Endothelial cell of umbilical vein (primary cell): Measurements from ENCODE around the gene MIA2. TPM values are rescaled to one million over a fixed set of nuclear protein-coding genes. Genes with fewer than 3 reads are reported as not detected.

Experiments
- BruUV-seq: library from RNA; stranded (reverse); fragments of 400-500 nt; replicated peaks from 2 replicates; lab custom pipeline; 2021; lab: Mats Ljungman, UMichigan
- CTCF ChIA-PET: fragments of 300-600, 350-600 bp; sonication (Branson Sonifier 250); formaldehyde crosslinking; loops from one replicate; lab custom pipeline; 2021; ENCODE audit warnings: antibody characterized with exemption, inconsistent platforms; lab: Charles Lee
- POLR2A ChIA-PET: fragments of 300-600, 350-600 bp; sonication (Branson Sonifier 250); formaldehyde crosslinking; loops from one replicate; lab custom pipeline; 2021; ENCODE audit warnings: antibody characterized with exemption, inconsistent platforms; lab: Charles Lee
- DNase-seq: peaks from one replicate; pipeline ENCODE4 v3.0.0-alpha.2; 2011; ENCODE audit warnings: low read depth, low spot score
- FAIRE-seq: peaks from 2 replicates; lab custom pipeline; 2011; peaks lifted over from hg19 to GRCh38; lab: Jason Lieb, UNC
- H2AFZ ChIP-seq: 2 replicates; pipeline ENCODE4 v1.6.0; 2012; ENCODE audit warnings: low read depth, low read length, control low read depth, inconsistent platforms
- H3K27ac ChIP-seq: 2 replicates; pipeline ENCODE4 v1.5.1; 2011; ENCODE audit warnings: low read depth, mild to moderate bottlenecking, control low read depth, low read length, moderate library complexity; ENCODE audit not compliant: insufficient read depth
- H3K27me3 ChIP-seq, 2 experiments: 2 replicates each; pipeline versions ENCODE4 v1.6.0 to v1.6.1; 2011; ENCODE audit warnings: low read length in 2 of 2, mixed read lengths in 1 of 2; ENCODE audit not compliant: control insufficient read depth in 2 of 2, insufficient read depth in 2 of 2
- H3K36me3 ChIP-seq, 2 experiments: 2 replicates in 1 of 2; 3 replicates in 1 of 2; pipeline ENCODE4 v1.5.1; 2011; ENCODE audit warnings: low read length in 2 of 2, mild to moderate bottlenecking in 1 of 2, moderate library complexity in 1 of 2; ENCODE audit not compliant: control insufficient read depth in 2 of 2, insufficient read depth in 2 of 2; ENCODE audit errors: extremely low read depth in 1 of 2
- H3K4me1 ChIP-seq: 3 replicates; pipeline ENCODE4 v1.5.1; 2011; ENCODE audit warnings: mild to moderate bottlenecking, low read length; ENCODE audit not compliant: control insufficient read depth, insufficient read depth; ENCODE audit errors: extremely low read depth
- H3K4me2 ChIP-seq: 2 replicates; pipeline ENCODE4 v1.6.1; 2011; ENCODE audit warnings: low read length, control low read depth, mixed read lengths; ENCODE audit not compliant: insufficient read depth
- H3K4me3 ChIP-seq, 3 experiments: fragments of 200-600 bp in 1 of 3; sonication (generic), shearing (Covaris generic) in 1 of 3; replicated peaks in 1 of 3; 2 replicates each; pipeline ENCODE4 v1.5.1; 2011 to 2016; ENCODE audit warnings: control low read depth in 3 of 3, low read length in 3 of 3, mild to moderate bottlenecking in 2 of 3, inconsistent platforms in 1 of 3, low read depth in 1 of 3, moderate library complexity in 1 of 3; ENCODE audit not compliant: insufficient read depth in 1 of 3
- H3K79me2 ChIP-seq: 2 replicates; pipeline ENCODE4 v1.6.0; 2012; ENCODE audit warnings: low read length, inconsistent platforms; ENCODE audit not compliant: control insufficient read depth, insufficient read depth
- H3K9ac ChIP-seq: replicated peaks from 2 replicates; pipeline ENCODE3; 2011; ENCODE audit warnings: low read length, control low read depth; ENCODE audit not compliant: insufficient read depth; ENCODE audit errors: extremely low read depth
- H3K9me1 ChIP-seq: replicated peaks from 3 replicates; pipeline ENCODE4 v1.6.0; 2011; ENCODE audit warnings: mild to moderate bottlenecking, low read length; ENCODE audit not compliant: control insufficient read depth, insufficient read depth; ENCODE audit errors: extremely low read depth
- H3K9me3 ChIP-seq: replicated peaks from 2 replicates; pipeline ENCODE4 v1.5.1; 2012; ENCODE audit warnings: low read length, inconsistent platforms; ENCODE audit not compliant: control insufficient read depth, insufficient read depth
- H4K20me1 ChIP-seq: replicated peaks from 2 replicates; pipeline ENCODE3; 2011; ENCODE audit warnings: mild to moderate bottlenecking, low read length; ENCODE audit not compliant: control insufficient read depth, insufficient read depth; ENCODE audit errors: extremely low read depth
- EZH2 ChIP-seq: IDR thresholded peaks from 2 replicates; pipeline ENCODE4 v1.6.1; 2012; ENCODE audit warnings: borderline replicate concordance, low read depth, mild to moderate bottlenecking, moderate library complexity, low read length, inconsistent platforms; ENCODE audit not compliant: severe bottlenecking
- FOS ChIP-seq: IDR thresholded peaks from 2 replicates; pipeline ENCODE4 v1.6.1; 2011; ENCODE audit warnings: mild to moderate bottlenecking, low read length, moderate library complexity, borderline replicate concordance; ENCODE audit not compliant: insufficient read depth
- GATA2 ChIP-seq: IDR thresholded peaks from 2 replicates; pipeline ENCODE4 v1.7.0; 2011; ENCODE audit warnings: low read depth, mild to moderate bottlenecking, moderate library complexity, mixed read lengths, low read length; ENCODE audit not compliant: insufficient read length, insufficient read depth
- JUN ChIP-seq: IDR thresholded peaks from 2 replicates; pipeline ENCODE4 v1.6.1; 2011; ENCODE audit warnings: borderline replicate concordance, low read depth; ENCODE audit not compliant: insufficient read length, insufficient read depth
- MAX ChIP-seq: IDR thresholded peaks from 2 replicates; pipeline ENCODE4 v1.6.1; 2011; ENCODE audit not compliant: insufficient read depth, insufficient read length
- MYC ChIP-seq: IDR thresholded peaks from one replicate; pipeline ENCODE4 v1.6.1; 2011; ENCODE audit warnings: mild to moderate bottlenecking, low read depth, low read length
- POLR2A ChIP-seq: IDR thresholded peaks from 2 replicates; pipeline ENCODE4 v1.6.1; 2012; ENCODE audit warnings: low read depth, mild to moderate bottlenecking, control low read depth, low read length
- POLR2AphosphoS5 ChIP-seq: IDR thresholded peaks from 2 replicates; pipeline ENCODE4 v1.6.1; 2012; ENCODE audit warnings: low read depth, mild to moderate bottlenecking, control low read depth, low read length, moderate library complexity; ENCODE audit not compliant: insufficient read depth
- dilution Hi-C: fragments of 300-500 bp; cut with MboI; formaldehyde crosslinking; loops from one replicate; pipeline ENCODE4 v1.15.0; 2019; ENCODE audit warnings: low sequenced_read_pairs; ENCODE audit not compliant: extremely low pct_ligation_motif_present
- intact Hi-C: fragments of 100-400 bp; cut with micrococcal nuclease; formaldehyde crosslinking; loops from one replicate; pipeline ENCODE4 v1.10.0; 2022
- polyA plus RNA-seq, 4 experiments: library from polyadenylated mRNA; depleted of rRNA in 3 of 4; stranded (reverse) in 3 of 4; unstranded in 1 of 4; fragments of >200 nt; gene quantifications; 2 replicates each; pipeline versions ENCODE4 v1.2.1 to v1.2.3, GENCODE V29; 2011 to 2012; ENCODE audit warnings: missing spikeins in 1 of 4
- total RNA-seq: library from RNA; stranded (reverse); gene quantifications from 2 replicates; pipeline ENCODE4 v1.2.3, GENCODE V29; 2021
- TF ChIP-seq, protein P1 (sequence below), 2 donors: IDR thresholded peaks; 1 replicate in 1 of 2; 2 replicates in 1 of 2; pipeline ENCODE4 v1.5.1; 2011; ENCODE audit warnings: low read length in 2 of 2, mild to moderate bottlenecking in 2 of 2, moderate library complexity in 2 of 2, control low read depth in 1 of 2, inconsistent platforms in 1 of 2, low read depth in 1 of 2; ENCODE audit not compliant: insufficient read depth in 1 of 2; ENCODE audit errors: extremely low read depth in 1 of 2

The MIA2 gene
- total and polyA plus RNA-seq, 2 donors (not counting 3 experiments of a cell fraction or from before 2014, with no cell fraction given): 9.4 to 14.9 TPM

GRCh38 chr14:39212693-39213092, 21.0 kb upstream of the MIA2 start:
- Histone ChIP-seq H3K4me3 (no peak overlapping the region), H3K9ac (no peak overlapping the region), H3K9me1 (no peaks in the 10 kb centered on the region), H3K4me1 (peaks cover 6% of the 10 kb centered on the region), H3K4me2 (no peak overlapping the region), H3K79me2 (no peaks in the 10 kb centered on the region), H3K27me3 (no peaks in the 10 kb centered on the region), H3K9me3 (no peaks in the 10 kb centered on the region), H4K20me1 (no peaks in the 10 kb centered on the region), H3K27ac (no peak overlapping the region), H2AFZ (no peak overlapping the region), H3K36me3 (no peaks in the 10 kb centered on the region)
- no TSS peak for BruUV-seq
- DNase-seq (no peak), FAIRE-seq (peak; percentile 37)
- dilution Hi-C loops: no loop called here
- TF ChIP-seq, protein P1, sequence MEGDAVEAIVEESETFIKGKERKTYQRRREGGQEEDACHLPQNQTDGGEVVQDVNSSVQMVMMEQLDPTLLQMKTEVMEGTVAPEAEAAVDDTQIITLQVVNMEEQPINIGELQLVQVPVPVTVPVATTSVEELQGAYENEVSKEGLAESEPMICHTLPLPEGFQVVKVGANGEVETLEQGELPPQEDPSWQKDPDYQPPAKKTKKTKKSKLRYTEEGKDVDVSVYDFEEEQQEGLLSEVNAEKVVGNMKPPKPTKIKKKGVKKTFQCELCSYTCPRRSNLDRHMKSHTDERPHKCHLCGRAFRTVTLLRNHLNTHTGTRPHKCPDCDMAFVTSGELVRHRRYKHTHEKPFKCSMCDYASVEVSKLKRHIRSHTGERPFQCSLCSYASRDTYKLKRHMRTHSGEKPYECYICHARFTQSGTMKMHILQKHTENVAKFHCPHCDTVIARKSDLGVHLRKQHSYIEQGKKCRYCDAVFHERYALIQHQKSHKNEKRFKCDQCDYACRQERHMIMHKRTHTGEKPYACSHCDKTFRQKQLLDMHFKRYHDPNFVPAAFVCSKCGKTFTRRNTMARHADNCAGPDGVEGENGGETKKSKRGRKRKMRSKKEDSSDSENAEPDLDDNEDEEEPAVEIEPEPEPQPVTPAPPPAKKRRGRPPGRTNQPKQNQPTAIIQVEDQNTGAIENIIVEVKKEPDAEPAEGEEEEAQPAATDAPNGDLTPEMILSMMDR (IDR thresholded peaks at IDR 0.05; ENCODE audit: extremely low read depth in 1 of 2, insufficient read depth in 1 of 2, low read depth in 1 of 2, low read length in 2 of 2): no peak
- no peak for TF ChIP-seq POLR2AphosphoS5
- TF ChIP-seq MAX: no peak
- TF ChIP-seq POLR2A: no peak
- no peak for TF ChIP-seq EZH2
- TF ChIP-seq FOS: no peak
- no peak for TF ChIP-seq GATA2
- TF ChIP-seq JUN: no peak
- no peak for TF ChIP-seq MYC
- intact Hi-C loops: no loop called here
- ChIA-PET POLR2A (no interaction called here), CTCF (interaction anchor here (0.7 to 2.4 kb wide), 2 partner anchors 22 to 213 kb away, joined by 4 to 7 read pairs; no protein-coding TSS in a partner anchor)
